IPS-NIHi11 (cell line): ENCODE measurements around the gene SPCS2.
A peak's percentile ranks its signal among the peaks of the same experiment; 100 is the strongest.
"Not testable (repeated sequence)": the region's sequence is repeated elsewhere in the genome, so short reads cannot be mapped to it uniquely, and the experiment has no call there.

ENCODE experiments used
- DNase-seq: peaks from one replicate; pipeline ENCODE4 v3.0.0; 2012; ENCODE audit warnings: mixed read lengths, low spot score

The SPCS2 gene

DNA sequence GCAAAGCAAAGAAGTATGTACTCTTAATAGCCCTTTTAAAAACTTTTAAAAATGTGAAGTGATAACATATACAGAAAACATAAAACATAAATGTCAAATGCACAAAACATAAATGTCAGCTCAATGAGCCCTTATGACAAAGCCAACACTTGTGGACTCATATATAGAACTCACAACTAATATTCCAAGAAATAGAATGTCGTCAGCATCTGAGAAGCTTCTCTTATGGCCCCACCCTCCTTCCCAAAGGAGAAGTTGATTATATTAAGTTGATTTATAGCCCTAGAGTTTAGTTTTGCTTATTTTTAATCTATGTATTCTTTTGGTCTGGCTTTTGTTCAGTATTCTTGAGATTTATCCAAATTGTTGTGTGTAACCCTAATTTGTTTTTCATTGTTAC lies 53.5 kb downstream of the SPCS2 start:
- DNase-seq, result no peak

GRCh38 chr11:75004215-75004614 lies 55.1 kb downstream of the SPCS2 start:
- DNase-seq, result no peak

GRCh38 chr11:75011357-75011756 lies 62.3 kb downstream of the SPCS2 start:
- DNase-seq, result no peak

DNA sequence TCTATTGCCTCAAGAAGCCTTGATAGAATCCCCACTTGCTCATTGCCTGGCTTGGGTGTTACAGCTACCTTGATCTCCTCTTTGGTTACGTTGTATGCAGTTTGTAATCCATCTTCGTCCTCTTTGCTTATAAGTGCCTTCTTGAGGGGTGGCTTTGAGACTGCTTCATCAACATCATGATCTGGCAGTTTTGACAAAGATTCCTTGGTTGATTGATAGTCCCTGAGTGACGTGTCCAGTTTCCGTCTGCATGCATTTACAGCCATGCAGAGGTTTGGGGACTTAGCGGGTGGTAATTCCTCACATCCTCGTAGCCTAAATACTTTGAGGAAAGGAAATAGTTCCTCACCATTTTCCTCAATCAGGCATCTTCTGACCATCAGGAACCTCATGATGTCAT lies 62.8 kb downstream of the SPCS2 start:
- no peak for DNase-seq

DNA sequence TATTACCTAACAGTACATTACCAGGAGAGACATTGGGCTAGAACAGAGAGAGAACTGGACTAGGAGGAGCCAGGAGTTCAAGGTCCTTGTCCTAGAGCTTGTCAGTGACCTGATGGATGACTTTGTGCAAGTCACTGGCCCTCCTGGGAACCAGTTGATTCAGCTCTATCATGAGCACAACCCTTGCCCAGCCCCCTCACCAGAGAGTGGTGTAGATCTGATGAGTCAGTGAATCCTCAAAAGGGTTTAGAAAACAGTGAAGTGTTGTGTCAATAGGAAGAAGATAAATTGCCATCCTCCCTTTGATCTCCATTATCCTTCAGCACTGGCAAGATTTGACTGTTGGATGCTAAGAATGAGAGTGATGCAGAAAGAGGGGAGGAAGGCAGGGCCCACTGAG lies 64.0 kb downstream of the SPCS2 start:
- DNase-seq, result no peak

GRCh38 chr11:75014129-75014528 lies 65.1 kb downstream of the SPCS2 start:
- no peak for DNase-seq

GRCh38 chr11:75019200-75019599 lies 70.1 kb downstream of the SPCS2 start:
- not testable (repeated sequence) for DNase-seq

DNA sequence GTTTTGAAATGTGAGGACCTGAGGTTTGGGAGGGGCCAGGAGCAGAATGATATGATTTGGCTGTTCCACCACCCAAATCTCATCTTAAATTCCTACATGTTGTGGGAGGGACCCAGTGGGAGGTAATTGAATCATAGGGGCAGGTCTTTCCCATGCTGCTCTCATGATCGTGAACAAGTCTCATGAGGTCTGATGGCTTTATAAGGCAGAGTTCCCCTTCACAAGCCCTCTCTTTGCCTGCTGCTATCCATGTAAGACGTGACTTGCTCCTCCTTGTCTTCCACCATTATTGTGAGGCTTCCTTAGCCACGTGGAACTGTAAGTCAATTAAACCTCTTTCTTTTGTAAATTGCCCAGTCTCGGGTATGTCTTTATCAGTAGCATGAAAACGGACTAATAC lies 71.3 kb downstream of the SPCS2 start:
- DNase-seq, result not testable (repeated sequence)

DNA sequence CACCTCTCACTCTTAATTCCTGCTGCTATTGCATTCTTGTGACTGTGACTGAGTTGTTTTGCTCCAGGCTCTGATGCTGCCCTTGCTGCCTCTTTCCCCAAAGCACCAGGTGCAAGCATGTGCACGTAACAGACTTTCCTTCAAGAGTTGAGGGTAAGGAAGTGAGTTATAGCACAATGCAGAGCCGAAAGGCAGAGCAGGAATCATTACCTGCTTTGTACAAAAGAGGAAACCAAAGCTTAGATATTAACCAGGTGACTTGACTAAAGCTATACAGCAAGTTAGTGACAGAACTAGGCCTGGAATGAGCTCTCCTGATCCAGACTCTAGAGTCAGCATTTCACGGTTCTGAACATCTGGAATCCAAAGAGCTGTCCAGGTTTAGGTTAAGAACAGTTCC lies 73.2 kb downstream of the SPCS2 start:
- no peak for DNase-seq

DNA sequence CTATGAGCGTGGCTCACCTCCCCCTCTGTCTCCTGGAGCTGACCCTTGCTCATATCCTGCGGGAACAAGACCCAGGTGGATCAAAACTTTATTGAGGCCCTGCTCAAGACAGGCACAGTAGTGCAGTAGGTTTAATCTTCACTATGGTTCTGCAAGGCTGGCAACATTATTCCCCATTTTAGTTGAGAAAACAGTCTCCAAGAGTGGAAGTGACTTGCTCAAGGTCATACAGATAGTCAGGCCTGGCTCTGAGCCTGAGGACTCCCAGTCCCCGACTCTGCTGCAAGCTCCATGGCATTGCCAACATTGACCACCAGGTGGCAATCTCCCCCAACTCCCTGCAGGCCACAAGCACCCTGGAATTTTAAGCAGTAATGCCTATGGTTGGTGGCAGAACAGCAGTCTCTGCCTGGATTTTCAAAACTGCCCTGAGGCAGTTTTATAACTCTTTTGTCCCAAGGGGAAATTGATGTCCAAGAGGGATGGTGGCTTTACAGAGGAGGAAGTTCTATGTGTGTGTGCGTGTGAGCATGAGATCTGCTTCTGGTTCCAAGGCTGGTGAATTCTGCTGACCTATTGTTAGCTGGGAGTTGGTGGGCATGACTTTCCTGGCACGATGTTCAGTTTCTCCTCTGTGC lies 73.8 kb downstream of the SPCS2 start:
- DNase-seq, result peak; percentile 91

GRCh38 chr11:75023446-75024067 lies 74.5 kb downstream of the SPCS2 start:
- no peak for DNase-seq

GRCh38 chr11:75024068-75024449 lies 75.0 kb downstream of the SPCS2 start:
- no peak for DNase-seq

DNA sequence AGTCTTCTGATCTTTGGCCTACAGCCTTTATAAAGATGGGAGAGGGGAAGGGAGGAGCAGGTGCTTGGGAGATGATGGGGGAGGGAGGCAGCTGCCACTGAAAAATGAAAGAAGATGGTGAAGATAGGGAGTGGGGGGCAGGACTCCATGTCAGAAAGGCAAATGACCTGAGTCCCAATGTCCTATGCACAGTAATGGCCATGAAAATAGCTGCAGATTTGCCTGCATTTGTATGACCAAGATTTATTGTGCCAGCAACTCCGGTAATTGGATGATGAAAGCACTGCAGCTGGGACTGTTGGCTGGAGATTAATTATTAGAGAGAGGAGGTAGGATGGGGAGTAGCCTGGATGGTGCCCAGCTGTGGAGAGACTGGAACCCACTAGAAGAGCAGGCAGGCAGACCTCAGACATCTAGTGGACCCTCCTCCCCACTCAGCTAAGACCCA lies 75.7 kb downstream of the SPCS2 start:
- DNase-seq, result no peak

DNA sequence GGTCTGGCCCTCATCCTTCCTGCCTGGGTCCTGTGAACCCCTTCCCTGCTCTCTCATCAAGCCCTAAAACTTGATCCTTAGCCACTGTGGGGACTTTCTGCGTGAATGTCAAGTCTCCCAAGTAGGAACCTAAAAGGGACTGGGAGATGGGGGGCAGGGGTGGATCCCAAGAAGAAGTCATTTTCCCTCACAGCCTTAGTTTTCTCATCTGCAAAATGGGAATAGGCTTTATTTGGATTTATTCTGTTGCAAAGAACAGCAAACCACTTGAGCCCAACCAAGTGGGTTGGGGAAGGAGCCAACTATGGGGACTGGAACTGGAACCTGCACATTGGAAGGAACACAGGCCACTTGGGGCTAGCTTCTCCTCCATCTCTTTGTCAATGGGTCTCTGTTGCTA lies 76.5 kb downstream of the SPCS2 start:
- no peak for DNase-seq

- no peak for DNase-seq
These were observed 79.3 kb downstream of the SPCS2 start for GRCh38 chr11:75028321-75028720.
